SH-SY5Y (cell line): ENCODE data around the gene TOP1.

Experiments
- GATA2 ChIP-seq: IDR thresholded peaks from 2 replicates; pipeline ENCODE4 v1.6.1; 2011; ENCODE audit warnings: mild to moderate bottlenecking, low read depth, low read length
- GATA3 ChIP-seq: IDR thresholded peaks from 2 replicates; pipeline ENCODE4 v1.6.1; 2011; ENCODE audit warnings: low read depth, mild to moderate bottlenecking, low read length, moderate library complexity

DNA sequence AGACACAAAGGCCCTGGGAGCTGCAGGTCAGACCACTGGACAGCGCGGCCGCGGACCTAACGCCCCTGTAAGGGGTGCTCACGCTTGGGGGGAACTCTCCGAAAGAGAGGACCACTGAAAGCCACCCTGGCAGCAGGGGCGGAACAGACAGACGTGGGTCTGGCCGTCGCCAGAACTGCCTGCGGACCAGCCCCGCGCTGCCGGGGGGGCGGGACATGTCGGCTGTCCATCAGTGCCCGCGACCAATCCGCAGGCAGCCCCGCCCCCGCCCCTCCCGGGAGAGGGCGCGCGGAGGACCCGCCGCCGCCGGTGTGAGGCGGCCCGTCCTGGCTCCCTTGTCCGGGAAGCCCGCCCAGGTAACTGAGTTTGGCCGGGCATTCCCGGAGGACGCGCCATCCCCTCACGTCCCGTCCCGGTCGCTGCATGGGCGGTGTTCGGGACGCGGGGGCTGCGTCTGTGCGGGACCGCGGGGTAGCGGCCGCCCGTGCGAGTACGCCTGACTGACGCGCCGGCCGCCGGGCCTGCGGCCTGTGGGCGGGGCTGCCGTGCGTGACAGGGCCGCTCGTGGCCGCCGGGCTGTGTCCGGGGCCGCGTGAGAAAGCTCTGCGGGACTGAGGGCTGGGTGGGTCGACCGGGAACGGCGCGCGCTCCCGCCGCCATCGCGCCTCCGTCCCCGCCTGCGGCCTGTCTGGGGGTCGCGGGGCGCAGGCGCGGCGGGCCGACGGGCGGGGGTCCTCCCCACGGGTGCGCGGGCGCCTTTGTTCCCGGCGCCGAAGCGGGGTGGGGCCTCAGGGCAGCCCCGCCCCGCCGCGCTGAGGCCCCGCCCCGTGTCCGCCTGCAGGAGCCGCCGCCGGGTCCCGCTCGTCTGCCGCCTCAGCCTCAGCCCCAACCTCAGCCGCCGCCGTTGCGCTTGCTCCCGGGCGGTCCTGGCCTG is 108.3 kb downstream of the TOP1 start, which contains the start of gene PLCG1:
- TF ChIP-seq GATA3 (no peak), GATA2 (no peak)
